ENCODE data around the gene CPSF4. TPM values are rescaled to one million over a fixed set of nuclear protein-coding genes. Genes with fewer than 3 reads are reported as not detected.
"Not testable (repeated sequence)": the region's sequence is repeated elsewhere in the genome, so short reads cannot be mapped to it uniquely, and the experiment has no call there.

CPSF4 gene
- total RNA-seq, 1 donor, result 101 TPM

DNA sequence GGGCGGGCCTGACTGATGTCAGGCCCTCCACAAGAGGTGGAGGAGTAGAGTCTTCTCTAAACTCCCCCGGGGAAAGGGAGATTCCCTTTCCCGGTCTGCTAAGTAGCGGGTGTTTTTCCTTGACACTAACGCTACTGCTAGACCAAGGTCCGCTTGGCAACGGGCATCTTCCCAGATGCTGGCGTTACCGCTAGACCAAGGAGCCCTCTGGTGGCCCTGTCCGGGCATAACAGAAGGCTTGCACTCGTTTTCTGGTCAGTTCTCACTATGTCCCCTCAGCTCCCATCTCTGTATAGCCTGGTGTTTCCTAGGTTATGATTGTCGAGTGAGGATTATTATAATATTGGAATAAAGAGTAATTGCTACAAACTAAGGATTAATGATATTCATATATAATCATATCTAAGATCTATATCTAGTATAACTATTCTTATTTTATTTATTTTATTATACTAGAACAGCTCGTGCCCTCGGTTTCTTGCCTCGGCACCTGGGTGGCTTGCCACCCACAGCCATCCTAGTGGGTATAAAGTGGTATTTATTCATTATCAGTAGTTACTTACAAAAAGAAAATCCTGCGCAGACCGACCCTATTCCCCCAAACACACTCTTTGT, 23.1 kb upstream of the CPSF4 start:
- H3K4me3 ChIP-seq (ENCODE audit: insufficient read depth, low read length); H3K27ac ChIP-seq (ENCODE audit: low read depth, low read length); H3K27me3 ChIP-seq (ENCODE audit: insufficient read depth, low read length); DNase-seq (ENCODE audit: insufficient read length, low spot score, missing footprints); H4K20me1 ChIP-seq (ENCODE audit: insufficient read depth, low read length); H2AFZ ChIP-seq (ENCODE audit: low read length); H3K9me3 ChIP-seq (ENCODE audit: low read depth, low read length); H3K4me1 ChIP-seq (ENCODE audit: insufficient read depth, low read length); H3K4me2 ChIP-seq (ENCODE audit: insufficient read depth, low read length): not testable (repeated sequence)
- H3K36me3 ChIP-seq (ENCODE audit: insufficient read depth, low read length), result peaks cover 83% of the 10 kb centered on the region
- TF ChIP-seq, protein P1, sequence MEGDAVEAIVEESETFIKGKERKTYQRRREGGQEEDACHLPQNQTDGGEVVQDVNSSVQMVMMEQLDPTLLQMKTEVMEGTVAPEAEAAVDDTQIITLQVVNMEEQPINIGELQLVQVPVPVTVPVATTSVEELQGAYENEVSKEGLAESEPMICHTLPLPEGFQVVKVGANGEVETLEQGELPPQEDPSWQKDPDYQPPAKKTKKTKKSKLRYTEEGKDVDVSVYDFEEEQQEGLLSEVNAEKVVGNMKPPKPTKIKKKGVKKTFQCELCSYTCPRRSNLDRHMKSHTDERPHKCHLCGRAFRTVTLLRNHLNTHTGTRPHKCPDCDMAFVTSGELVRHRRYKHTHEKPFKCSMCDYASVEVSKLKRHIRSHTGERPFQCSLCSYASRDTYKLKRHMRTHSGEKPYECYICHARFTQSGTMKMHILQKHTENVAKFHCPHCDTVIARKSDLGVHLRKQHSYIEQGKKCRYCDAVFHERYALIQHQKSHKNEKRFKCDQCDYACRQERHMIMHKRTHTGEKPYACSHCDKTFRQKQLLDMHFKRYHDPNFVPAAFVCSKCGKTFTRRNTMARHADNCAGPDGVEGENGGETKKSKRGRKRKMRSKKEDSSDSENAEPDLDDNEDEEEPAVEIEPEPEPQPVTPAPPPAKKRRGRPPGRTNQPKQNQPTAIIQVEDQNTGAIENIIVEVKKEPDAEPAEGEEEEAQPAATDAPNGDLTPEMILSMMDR (IDR thresholded peaks at IDR 0.05; ENCODE audit: extremely low read depth, low read depth, low read length), result peak; percentile 62
- peaks cover 42% of the 10 kb centered on the region for H3K79me2 ChIP-seq (ENCODE audit: insufficient read depth, low read length)

GRCh38 chr7:99418260-99418659, 20.5 kb upstream of the CPSF4 start:
- no peak overlapping the region for H3K4me2 ChIP-seq (ENCODE audit: insufficient read depth, low read length)
- H3K27me3 ChIP-seq (ENCODE audit: insufficient read depth, low read length), result no peaks in the 10 kb centered on the region

DNA sequence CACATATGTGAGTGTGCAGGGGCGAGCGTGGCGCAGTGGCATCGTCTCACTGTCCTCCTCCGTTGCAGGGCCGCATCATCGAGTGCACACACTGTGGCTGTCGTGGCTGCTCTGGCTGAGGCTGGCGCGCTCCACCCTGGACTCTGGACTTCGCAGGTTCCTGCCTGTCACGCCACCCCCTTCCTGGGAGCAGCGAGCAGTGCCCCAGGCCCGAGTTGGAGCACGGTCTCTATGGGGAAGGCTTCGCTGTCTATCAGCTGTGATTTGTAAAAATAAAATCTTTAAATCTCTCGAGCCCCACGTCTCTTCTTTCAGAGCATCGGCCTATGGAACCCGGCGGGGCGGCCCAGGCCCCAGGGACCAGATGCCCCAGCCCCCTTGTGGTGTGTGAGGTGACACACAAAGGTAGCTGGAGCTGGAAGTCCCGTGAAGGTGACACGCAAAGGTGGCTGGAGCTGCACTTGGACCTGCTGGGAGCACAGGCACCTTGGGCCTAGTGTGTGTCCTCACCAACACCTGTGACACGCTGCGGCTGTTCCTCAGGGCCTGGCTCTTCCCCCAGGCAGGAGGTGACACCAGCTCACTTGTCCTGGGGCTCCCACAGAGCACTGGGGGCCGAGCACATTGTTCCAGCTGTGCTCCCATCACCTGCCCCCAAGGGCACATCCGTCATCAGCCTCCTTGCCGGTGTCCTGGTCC, 19.3 kb upstream of the CPSF4 start:
- no peaks in the 10 kb centered on the region for H3K4me1 ChIP-seq (ENCODE audit: insufficient read depth, low read length)

More at GRCh38 chr7:99418260-99418659, 20.5 kb upstream of the CPSF4 start:
- Histone ChIP-seq H4K20me1 (ENCODE audit: insufficient read depth, low read length) (peaks cover 2% of the 10 kb centered on the region), H2AFZ (ENCODE audit: low read length) (no peak overlapping the region), H3K4me3 (ENCODE audit: insufficient read depth, low read length) (no peak overlapping the region), H3K4me1 (ENCODE audit: insufficient read depth, low read length) (no peaks in the 10 kb centered on the region), H3K9me3 (ENCODE audit: low read depth, low read length) (no peaks in the 10 kb centered on the region), H3K36me3 (ENCODE audit: insufficient read depth, low read length) (peaks cover 69% of the 10 kb centered on the region), H3K79me2 (ENCODE audit: insufficient read depth, low read length) (peaks cover 20% of the 10 kb centered on the region), H3K27ac (ENCODE audit: low read depth, low read length) (no peak overlapping the region)
- TF ChIP-seq, protein P1 (IDR thresholded peaks at IDR 0.05; ENCODE audit: extremely low read depth, low read depth, low read length), result no peak
- peak; percentile 36 for DNase-seq (ENCODE audit: insufficient read length, low spot score, missing footprints)

GRCh38 chr7:99420213-99420612, 18.5 kb upstream of the CPSF4 start:
- Histone ChIP-seq H3K9me3 (ENCODE audit: low read depth, low read length) (no peaks in the 10 kb centered on the region), H4K20me1 (ENCODE audit: insufficient read depth, low read length) (peaks cover 2% of the 10 kb centered on the region), H3K79me2 (ENCODE audit: insufficient read depth, low read length) (peaks cover 16% of the 10 kb centered on the region), H3K4me3 (ENCODE audit: insufficient read depth, low read length) (no peak overlapping the region), H2AFZ (ENCODE audit: low read length) (no peak overlapping the region), H3K4me2 (ENCODE audit: insufficient read depth, low read length) (no peak overlapping the region), H3K27ac (ENCODE audit: low read depth, low read length) (no peak overlapping the region), H3K4me1 (ENCODE audit: insufficient read depth, low read length) (no peaks in the 10 kb centered on the region), H3K36me3 (ENCODE audit: insufficient read depth, low read length) (peaks cover 64% of the 10 kb centered on the region), H3K27me3 (ENCODE audit: insufficient read depth, low read length) (no peaks in the 10 kb centered on the region)
- TF ChIP-seq, protein P1 (IDR thresholded peaks at IDR 0.05; ENCODE audit: extremely low read depth, low read depth, low read length), result no peak
- peak; percentile 56 for DNase-seq (ENCODE audit: insufficient read length, low spot score, missing footprints)

More for the DNA sequence above, 19.3 kb upstream of the CPSF4 start:
- H4K20me1 ChIP-seq (ENCODE audit: insufficient read depth, low read length), result peaks cover 2% of the 10 kb centered on the region
- no peak overlapping the region for H3K4me3 ChIP-seq (ENCODE audit: insufficient read depth, low read length)
- H3K4me2 ChIP-seq (ENCODE audit: insufficient read depth, low read length), result no peak overlapping the region
- no peak overlapping the region for H3K27ac ChIP-seq (ENCODE audit: low read depth, low read length)
- H3K79me2 ChIP-seq (ENCODE audit: insufficient read depth, low read length), result peaks cover 19% of the 10 kb centered on the region
- H3K9me3 ChIP-seq (ENCODE audit: low read depth, low read length), result no peaks in the 10 kb centered on the region
- TF ChIP-seq, protein P1 (IDR thresholded peaks at IDR 0.05; ENCODE audit: extremely low read depth, low read depth, low read length), result no peak
- no peaks in the 10 kb centered on the region for H3K27me3 ChIP-seq (ENCODE audit: insufficient read depth, low read length)
- DNase-seq (ENCODE audit: insufficient read length, low spot score, missing footprints), result peak; percentile 78
- peaks cover 65% of the 10 kb centered on the region for H3K36me3 ChIP-seq (ENCODE audit: insufficient read depth, low read length)
- no peak overlapping the region for H2AFZ ChIP-seq (ENCODE audit: low read length)
